ENCODE results near the gene PITPNC1. TPM values are rescaled to one million over a fixed set of nuclear protein-coding genes. Genes with fewer than 3 reads are reported as not detected.
A peak's percentile ranks its signal among the peaks of the same experiment; 100 is the strongest.

Gene PITPNC1
- total and polyA plus RNA-seq, 2 donors (not counting 1 experiment from before 2014, with no cell fraction given): 4.7 to 26.1 TPM

DNA sequence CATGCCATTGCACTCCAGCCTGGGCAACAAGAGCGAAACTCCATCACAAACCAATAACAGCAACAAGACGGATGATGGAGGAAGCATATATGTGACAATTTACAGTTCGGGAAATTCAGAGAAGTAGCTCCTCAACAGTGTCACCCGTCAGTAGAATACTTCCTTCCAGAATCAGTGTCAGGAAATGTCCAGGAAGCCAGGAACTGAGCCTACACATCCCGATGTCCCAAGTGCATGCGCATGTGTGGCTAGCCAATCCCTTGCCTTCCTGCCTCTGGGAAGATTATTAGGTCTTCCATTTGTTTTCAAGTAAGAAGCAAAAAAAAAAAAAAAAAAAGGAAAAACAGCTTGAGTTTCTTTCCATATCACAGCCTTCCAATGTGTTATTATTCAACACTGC, 1.4 kb upstream of the PITPNC1 start:
- Histone ChIP-seq H3K9ac (ENCODE audit: low read length) (no peak overlapping the region), H2AFZ (ENCODE audit: insufficient read depth, low read depth, low read length, poor library complexity, severe bottlenecking) (no peak overlapping the region), H3K9me3 (ENCODE audit: control extremely low read depth in 1 of 3, control insufficient read depth in 2 of 3, insufficient read depth in 1 of 3, low read length in 2 of 3) (no peaks in the 10 kb centered on the region), H3K4me3 (ENCODE audit: control extremely low read depth in 1 of 5, extremely low read depth in 1 of 5, insufficient read depth in 1 of 5, low read depth in 2 of 5, low read length in 4 of 5) (no peak overlapping the region), H3K4me1 (ENCODE audit: control insufficient read depth in 2 of 2, insufficient read depth in 2 of 2, low read length in 2 of 2) (peaks cover 25 to 30% of the 10 kb centered on the region in 2 donors), H3K79me2 (ENCODE audit: control insufficient read depth, insufficient read depth, low read length) (no peaks in the 10 kb centered on the region), H3K27me3 (replicated peaks in 1 of 4; ENCODE audit: control extremely low read depth in 1 of 4, control insufficient read depth in 3 of 4, insufficient read depth in 4 of 4, low read length in 3 of 4) (no peaks in the 10 kb centered on the region), H3K36me3 (replicated peaks in 1 of 2; ENCODE audit: control extremely low read depth in 1 of 2, control insufficient read depth in 1 of 2, extremely low read depth in 1 of 2, insufficient read depth in 2 of 2, low read length in 1 of 2) (no peaks in the 10 kb centered on the region), H3K27ac (ENCODE audit: low read length in 2 of 2) (no peak overlapping the region), H3K4me2 (replicated peaks; ENCODE audit: low read depth, low read length, poor library complexity, severe bottlenecking) (no peak overlapping the region), H4K20me1 (ENCODE audit: control insufficient read depth, insufficient read depth, low read length, poor library complexity, severe bottlenecking) (no peaks in the 10 kb centered on the region)
- TF ChIP-seq, protein P1, sequence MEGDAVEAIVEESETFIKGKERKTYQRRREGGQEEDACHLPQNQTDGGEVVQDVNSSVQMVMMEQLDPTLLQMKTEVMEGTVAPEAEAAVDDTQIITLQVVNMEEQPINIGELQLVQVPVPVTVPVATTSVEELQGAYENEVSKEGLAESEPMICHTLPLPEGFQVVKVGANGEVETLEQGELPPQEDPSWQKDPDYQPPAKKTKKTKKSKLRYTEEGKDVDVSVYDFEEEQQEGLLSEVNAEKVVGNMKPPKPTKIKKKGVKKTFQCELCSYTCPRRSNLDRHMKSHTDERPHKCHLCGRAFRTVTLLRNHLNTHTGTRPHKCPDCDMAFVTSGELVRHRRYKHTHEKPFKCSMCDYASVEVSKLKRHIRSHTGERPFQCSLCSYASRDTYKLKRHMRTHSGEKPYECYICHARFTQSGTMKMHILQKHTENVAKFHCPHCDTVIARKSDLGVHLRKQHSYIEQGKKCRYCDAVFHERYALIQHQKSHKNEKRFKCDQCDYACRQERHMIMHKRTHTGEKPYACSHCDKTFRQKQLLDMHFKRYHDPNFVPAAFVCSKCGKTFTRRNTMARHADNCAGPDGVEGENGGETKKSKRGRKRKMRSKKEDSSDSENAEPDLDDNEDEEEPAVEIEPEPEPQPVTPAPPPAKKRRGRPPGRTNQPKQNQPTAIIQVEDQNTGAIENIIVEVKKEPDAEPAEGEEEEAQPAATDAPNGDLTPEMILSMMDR (IDR thresholded peaks at IDR 0.05): no peak
- no peak for TF ChIP-seq EZH2 (IDR thresholded peaks at IDR 0.05; ENCODE audit: borderline replicate concordance, insufficient read depth, low read depth, low read length, poor library complexity, severe bottlenecking)
- ChIA-PET CTCF (interaction anchor here (0.7 to 10.8 kb wide), 14 partner anchors 10 to 1119 kb away, joined by 3 to 178 read pairs (median 4); partner anchors contain the start of genes NOL11 and PSMD12), POLR2A (interaction anchor here (0.6 kb wide), 1 partner anchor 337 kb away, joined by 3 read pairs; no protein-coding TSS in a partner anchor)
- H3K27me3 Mint-ChIP-seq: no peaks in the 10 kb centered on the region
- peaks cover 24% of the 10 kb centered on the region for H3K4me1 Mint-ChIP-seq
- DNase-seq: no peak
- peaks cover 3% of the 10 kb centered on the region for H3K9me3 Mint-ChIP-seq (ENCODE audit: insufficient read depth)
- peak overlapping the region; percentile 94 for H3K4me3 Mint-ChIP-seq
- no peak for ATAC-seq (ENCODE audit: low read depth)
- H3K27ac Mint-ChIP-seq: no peak overlapping the region
- 96% methylated on average over 3 of the region's 6 CpGs for WGBS (ENCODE audit: insufficient coverage)
- intact Hi-C loops (cut with micrococcal nuclease): loop anchor here (2.0 to 10.0 kb wide), 3 partner anchors 339 to 1952 kb away; partner anchors contain the start of genes ABCA5, NOL11 and PRKAR1A

DNA sequence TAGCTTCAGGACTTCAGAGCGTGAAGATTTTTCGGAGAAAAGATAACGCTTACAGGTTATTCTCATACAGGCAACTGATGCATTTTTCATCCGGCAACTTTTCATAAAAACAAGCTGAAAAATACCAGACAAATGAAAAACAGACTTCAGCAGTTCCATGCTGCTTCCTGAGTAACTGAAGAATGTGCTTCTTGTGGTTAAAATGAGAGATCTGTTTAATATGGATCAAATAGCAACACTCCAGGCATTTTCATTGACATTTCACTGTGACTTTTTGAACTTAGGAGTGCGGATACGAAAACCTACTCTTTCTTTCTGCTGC, 705 bp upstream of the PITPNC1 start:
- CTCF ChIA-PET: interaction anchor here (0.5 to 10.8 kb wide), 9 partner anchors 11 to 1118 kb away, joined by 3 to 178 read pairs (median 11); partner anchors contain the start of genes NOL11 and PSMD12
- Mint-ChIP-seq H3K27ac (peak overlapping the region; percentile 71), H3K4me3 (peak overlapping the region; percentile 94), H3K4me1 (peaks cover 24% of the 10 kb centered on the region), H3K27me3 (no peaks in the 10 kb centered on the region), H3K9me3 (ENCODE audit: insufficient read depth) (peaks cover 3% of the 10 kb centered on the region)
- DNase-seq (no peak), ATAC-seq (ENCODE audit: low read depth) (no peak)
- intact Hi-C loops (cut with micrococcal nuclease): loop anchor here (2.0 to 10.0 kb wide), 3 partner anchors 338 to 1951 kb away; partner anchors contain the start of genes ABCA5, NOL11 and PRKAR1A
- Histone ChIP-seq H3K79me2 (ENCODE audit: control insufficient read depth, insufficient read depth, low read length) (no peaks in the 10 kb centered on the region), H4K20me1 (ENCODE audit: control insufficient read depth, insufficient read depth, low read length, poor library complexity, severe bottlenecking) (no peaks in the 10 kb centered on the region), H3K4me1 (ENCODE audit: control insufficient read depth in 2 of 2, insufficient read depth in 2 of 2, low read length in 2 of 2) (peaks cover 25 to 30% of the 10 kb centered on the region in 2 donors), H3K36me3 (replicated peaks in 1 of 2; ENCODE audit: control extremely low read depth in 1 of 2, control insufficient read depth in 1 of 2, extremely low read depth in 1 of 2, insufficient read depth in 2 of 2, low read length in 1 of 2) (no peaks in the 10 kb centered on the region), H3K4me3 (ENCODE audit: control extremely low read depth in 1 of 5, extremely low read depth in 1 of 5, insufficient read depth in 1 of 5, low read depth in 2 of 5, low read length in 4 of 5) (peak overlapping the region in 4 of 5 experiments; percentile 83 to 90 (median 86)), H3K9me3 (ENCODE audit: control extremely low read depth in 1 of 3, control insufficient read depth in 2 of 3, insufficient read depth in 1 of 3, low read length in 2 of 3) (no peaks in the 10 kb centered on the region), H3K27ac (ENCODE audit: low read length in 2 of 2) (peak overlapping the region in 1 of 2 donors; percentile 47), H3K27me3 (replicated peaks in 1 of 4; ENCODE audit: control extremely low read depth in 1 of 4, control insufficient read depth in 3 of 4, insufficient read depth in 4 of 4, low read length in 3 of 4) (no peaks in the 10 kb centered on the region), H3K4me2 (replicated peaks; ENCODE audit: low read depth, low read length, poor library complexity, severe bottlenecking) (peak overlapping the region; percentile 81), H2AFZ (ENCODE audit: insufficient read depth, low read depth, low read length, poor library complexity, severe bottlenecking) (peak overlapping the region; percentile 97), H3K9ac (ENCODE audit: low read length) (peak overlapping the region; percentile 85)
- 0% methylated on average over 2 of the region's 6 CpGs for whole genome bisulfite sequencing (ENCODE audit: insufficient coverage)
- TF ChIP-seq EZH2 (IDR thresholded peaks at IDR 0.05; ENCODE audit: borderline replicate concordance, insufficient read depth, low read depth, low read length, poor library complexity, severe bottlenecking): no peak
- TF ChIP-seq, protein P1 (IDR thresholded peaks at IDR 0.05): no peak
- POLR2A ChIA-PET: interaction anchor here (0.6 kb wide), 1 partner anchor 337 kb away, joined by 3 read pairs; no protein-coding TSS in a partner anchor
